ENCODE measurements around the gene CRACDL. TPM values are rescaled to one million over a fixed set of nuclear protein-coding genes. Genes with fewer than 3 reads are reported as not detected.

The CRACDL gene
- total RNA-seq, 4 donors from 2014 or later: 5.2 to 10.6 (median 8.1) TPM

GRCh38 chr2:98822301-98823164, 113.5 kb downstream of the CRACDL start:
- Histone ChIP-seq H3K4me3 (replicated peaks in 1 of 3) (peak overlapping the region in 1 of 3 donors; percentile 40), H3K36me3 (no peaks in the 10 kb centered on the region), H3K27me3 (no peaks in the 10 kb centered on the region), H3K27ac (peak overlapping the region; percentile 24 to 70 (median 69)), H3K9me3 (no peaks in the 10 kb centered on the region), H3K4me1 (peaks cover 0 to 11% of the 10 kb centered on the region in 2 donors)
- intact Hi-C loops (cut with DNase I): no loop called here
- no peak for TF ChIP-seq POLR2A (IDR thresholded peaks at IDR 0.05)
- peak in 5 of 6 experiments; percentile 16 to 46 (median 36) for TF ChIP-seq CTCF (IDR thresholded peaks at IDR 0.05)
- 80% methylated on average over 1 of the region's 117 CpGs; no CpG with 5 or more reads in 1 of the 2 donors for WGBS, 2 donors
- peak; percentile 67 to 68 for DNase-seq

- Histone ChIP-seq H3K36me3 (no peaks in the 10 kb centered on the region), H3K4me1 (peaks cover 0 to 11% of the 10 kb centered on the region in 2 donors), H3K27me3 (no peaks in the 10 kb centered on the region), H3K4me3 (replicated peaks in 1 of 3) (no peak overlapping the region), H3K9me3 (no peaks in the 10 kb centered on the region), H3K27ac (peak overlapping the region in 1 of 3 donors; percentile 69)
- WGBS, 2 donors: 90 to 94% methylated on average over 28 to 35 of the region's 38 CpGs
- intact Hi-C loops (cut with DNase I): no loop called here
- TF ChIP-seq POLR2A (IDR thresholded peaks at IDR 0.05): no peak
- no peak for TF ChIP-seq CTCF (IDR thresholded peaks at IDR 0.05)
- no peak for DNase-seq
Observed at GRCh38 chr2:98821629-98822135, 114.3 kb downstream of the CRACDL start.

- WGBS, 2 donors: 74 to 77% methylated on average over 5 of the region's 5 CpGs
- Histone ChIP-seq H3K27me3 (no peaks in the 10 kb centered on the region), H3K9me3 (no peaks in the 10 kb centered on the region), H3K27ac (no peak overlapping the region), H3K36me3 (no peaks in the 10 kb centered on the region), H3K4me1 (peaks cover 0 to 11% of the 10 kb centered on the region in 2 donors), H3K4me3 (replicated peaks in 1 of 3) (no peak overlapping the region)
- DNase-seq: no peak
- TF ChIP-seq CTCF (IDR thresholded peaks at IDR 0.05) (no peak), POLR2A (IDR thresholded peaks at IDR 0.05) (no peak)
- intact Hi-C loops (cut with DNase I): no loop called here
Observed at GRCh38 chr2:98819231-98819766, 116.7 kb downstream of the CRACDL start.

GRCh38 chr2:98818164-98818563, 117.9 kb downstream of the CRACDL start:
- WGBS, 2 donors: 75 to 86% methylated on average over 5 of the region's 5 CpGs
- DNase-seq: no peak
- TF ChIP-seq POLR2A (IDR thresholded peaks at IDR 0.05): no peak
- TF ChIP-seq CTCF (IDR thresholded peaks at IDR 0.05): no peak
- intact Hi-C loops (cut with DNase I): no loop called here
- no peak overlapping the region for H3K27ac ChIP-seq
- H3K27me3 ChIP-seq: no peaks in the 10 kb centered on the region
- no peak overlapping the region for H3K4me3 ChIP-seq (replicated peaks in 1 of 3)
- peaks cover 0 to 10% of the 10 kb centered on the region in 2 donors for H3K4me1 ChIP-seq
- H3K36me3 ChIP-seq: no peaks in the 10 kb centered on the region
- no peaks in the 10 kb centered on the region for H3K9me3 ChIP-seq

- DNase-seq: no peak
- Histone ChIP-seq H3K27ac (no peak overlapping the region), H3K4me1 (no peaks in the 10 kb centered on the region), H3K4me3 (replicated peaks in 1 of 3) (no peak overlapping the region), H3K27me3 (no peaks in the 10 kb centered on the region), H3K9me3 (no peaks in the 10 kb centered on the region), H3K36me3 (no peaks in the 10 kb centered on the region)
- WGBS, 2 donors: 84 to 87% methylated on average over 3 of the region's 3 CpGs
- intact Hi-C loops (cut with DNase I): no loop called here
- no peak for TF ChIP-seq POLR2A (IDR thresholded peaks at IDR 0.05)
- TF ChIP-seq CTCF (IDR thresholded peaks at IDR 0.05): no peak
Observed at GRCh38 chr2:98816281-98816680, 119.7 kb downstream of the CRACDL start.
